Endothelial cell of umbilical vein (primary cell): Measurements from ENCODE around the gene ANKEF1. TPM values are rescaled to one million over a fixed set of nuclear protein-coding genes. Genes with fewer than 3 reads are reported as not detected.

Experiments
- BruUV-seq: library from RNA; stranded (reverse); fragments of 400-500 nt; replicated peaks from 2 replicates; lab custom pipeline; 2021; lab: Mats Ljungman, UMichigan
- CTCF ChIA-PET: fragments of 300-600, 350-600 bp; sonication (Branson Sonifier 250); formaldehyde crosslinking; loops from one replicate; lab custom pipeline; 2021; ENCODE audit warnings: antibody characterized with exemption, inconsistent platforms; lab: Charles Lee
- POLR2A ChIA-PET: fragments of 300-600, 350-600 bp; sonication (Branson Sonifier 250); formaldehyde crosslinking; loops from one replicate; lab custom pipeline; 2021; ENCODE audit warnings: antibody characterized with exemption, inconsistent platforms; lab: Charles Lee
- DNase-seq: peaks from one replicate; pipeline ENCODE4 v3.0.0-alpha.2; 2011; ENCODE audit warnings: low read depth, low spot score
- FAIRE-seq: peaks from 2 replicates; lab custom pipeline; 2011; peaks lifted over from hg19 to GRCh38; lab: Jason Lieb, UNC
- H2AFZ ChIP-seq: 2 replicates; pipeline ENCODE4 v1.6.0; 2012; ENCODE audit warnings: low read depth, low read length, control low read depth, inconsistent platforms
- H3K27ac ChIP-seq: 2 replicates; pipeline ENCODE4 v1.5.1; 2011; ENCODE audit warnings: low read depth, mild to moderate bottlenecking, control low read depth, low read length, moderate library complexity; ENCODE audit not compliant: insufficient read depth
- H3K27me3 ChIP-seq, 2 experiments: 2 replicates each; pipeline versions ENCODE4 v1.6.0 to v1.6.1; 2011; ENCODE audit warnings: low read length in 2 of 2, mixed read lengths in 1 of 2; ENCODE audit not compliant: control insufficient read depth in 2 of 2, insufficient read depth in 2 of 2
- H3K36me3 ChIP-seq, 2 experiments: 2 replicates in 1 of 2; 3 replicates in 1 of 2; pipeline ENCODE4 v1.5.1; 2011; ENCODE audit warnings: low read length in 2 of 2, mild to moderate bottlenecking in 1 of 2, moderate library complexity in 1 of 2; ENCODE audit not compliant: control insufficient read depth in 2 of 2, insufficient read depth in 2 of 2; ENCODE audit errors: extremely low read depth in 1 of 2
- H3K4me1 ChIP-seq: 3 replicates; pipeline ENCODE4 v1.5.1; 2011; ENCODE audit warnings: mild to moderate bottlenecking, low read length; ENCODE audit not compliant: control insufficient read depth, insufficient read depth; ENCODE audit errors: extremely low read depth
- H3K4me2 ChIP-seq: 2 replicates; pipeline ENCODE4 v1.6.1; 2011; ENCODE audit warnings: low read length, control low read depth, mixed read lengths; ENCODE audit not compliant: insufficient read depth
- H3K4me3 ChIP-seq, 3 experiments: fragments of 200-600 bp in 1 of 3; sonication (generic), shearing (Covaris generic) in 1 of 3; replicated peaks in 1 of 3; 2 replicates each; pipeline ENCODE4 v1.5.1; 2011 to 2016; ENCODE audit warnings: control low read depth in 3 of 3, low read length in 3 of 3, mild to moderate bottlenecking in 2 of 3, inconsistent platforms in 1 of 3, low read depth in 1 of 3, moderate library complexity in 1 of 3; ENCODE audit not compliant: insufficient read depth in 1 of 3
- H3K79me2 ChIP-seq: 2 replicates; pipeline ENCODE4 v1.6.0; 2012; ENCODE audit warnings: low read length, inconsistent platforms; ENCODE audit not compliant: control insufficient read depth, insufficient read depth
- H3K9ac ChIP-seq: replicated peaks from 2 replicates; pipeline ENCODE3; 2011; ENCODE audit warnings: low read length, control low read depth; ENCODE audit not compliant: insufficient read depth; ENCODE audit errors: extremely low read depth
- H3K9me1 ChIP-seq: replicated peaks from 3 replicates; pipeline ENCODE4 v1.6.0; 2011; ENCODE audit warnings: mild to moderate bottlenecking, low read length; ENCODE audit not compliant: control insufficient read depth, insufficient read depth; ENCODE audit errors: extremely low read depth
- H3K9me3 ChIP-seq: replicated peaks from 2 replicates; pipeline ENCODE4 v1.5.1; 2012; ENCODE audit warnings: low read length, inconsistent platforms; ENCODE audit not compliant: control insufficient read depth, insufficient read depth
- H4K20me1 ChIP-seq: replicated peaks from 2 replicates; pipeline ENCODE3; 2011; ENCODE audit warnings: mild to moderate bottlenecking, low read length; ENCODE audit not compliant: control insufficient read depth, insufficient read depth; ENCODE audit errors: extremely low read depth
- CTCF ChIP-seq, 2 donors: IDR thresholded peaks; 1 replicate in 1 of 2; 2 replicates in 1 of 2; pipeline ENCODE4 v1.5.1; 2011; ENCODE audit warnings: low read length in 2 of 2, mild to moderate bottlenecking in 2 of 2, moderate library complexity in 2 of 2, control low read depth in 1 of 2, inconsistent platforms in 1 of 2, low read depth in 1 of 2; ENCODE audit not compliant: insufficient read depth in 1 of 2; ENCODE audit errors: extremely low read depth in 1 of 2
- EZH2 ChIP-seq: IDR thresholded peaks from 2 replicates; pipeline ENCODE4 v1.6.1; 2012; ENCODE audit warnings: borderline replicate concordance, low read depth, mild to moderate bottlenecking, moderate library complexity, low read length, inconsistent platforms; ENCODE audit not compliant: severe bottlenecking
- FOS ChIP-seq: IDR thresholded peaks from 2 replicates; pipeline ENCODE4 v1.6.1; 2011; ENCODE audit warnings: mild to moderate bottlenecking, low read length, moderate library complexity, borderline replicate concordance; ENCODE audit not compliant: insufficient read depth
- GATA2 ChIP-seq: IDR thresholded peaks from 2 replicates; pipeline ENCODE4 v1.7.0; 2011; ENCODE audit warnings: low read depth, mild to moderate bottlenecking, moderate library complexity, mixed read lengths, low read length; ENCODE audit not compliant: insufficient read length, insufficient read depth
- JUN ChIP-seq: IDR thresholded peaks from 2 replicates; pipeline ENCODE4 v1.6.1; 2011; ENCODE audit warnings: borderline replicate concordance, low read depth; ENCODE audit not compliant: insufficient read length, insufficient read depth
- MAX ChIP-seq: IDR thresholded peaks from 2 replicates; pipeline ENCODE4 v1.6.1; 2011; ENCODE audit not compliant: insufficient read depth, insufficient read length
- MYC ChIP-seq: IDR thresholded peaks from one replicate; pipeline ENCODE4 v1.6.1; 2011; ENCODE audit warnings: mild to moderate bottlenecking, low read depth, low read length
- POLR2A ChIP-seq: IDR thresholded peaks from 2 replicates; pipeline ENCODE4 v1.6.1; 2012; ENCODE audit warnings: low read depth, mild to moderate bottlenecking, control low read depth, low read length
- POLR2AphosphoS5 ChIP-seq: IDR thresholded peaks from 2 replicates; pipeline ENCODE4 v1.6.1; 2012; ENCODE audit warnings: low read depth, mild to moderate bottlenecking, control low read depth, low read length, moderate library complexity; ENCODE audit not compliant: insufficient read depth
- dilution Hi-C: fragments of 300-500 bp; cut with MboI; formaldehyde crosslinking; loops from one replicate; pipeline ENCODE4 v1.15.0; 2019; ENCODE audit warnings: low sequenced_read_pairs; ENCODE audit not compliant: extremely low pct_ligation_motif_present
- intact Hi-C: fragments of 100-400 bp; cut with micrococcal nuclease; formaldehyde crosslinking; loops from one replicate; pipeline ENCODE4 v1.10.0; 2022
- polyA plus RNA-seq, 4 experiments: library from polyadenylated mRNA; depleted of rRNA in 3 of 4; stranded (reverse) in 3 of 4; unstranded in 1 of 4; fragments of >200 nt; gene quantifications; 2 replicates each; pipeline versions ENCODE4 v1.2.1 to v1.2.3, GENCODE V29; 2011 to 2012; ENCODE audit warnings: missing spikeins in 1 of 4
- total RNA-seq: library from RNA; stranded (reverse); gene quantifications from 2 replicates; pipeline ENCODE4 v1.2.3, GENCODE V29; 2021

Gene ANKEF1
- total and polyA plus RNA-seq, 2 donors (not counting 3 experiments of a cell fraction or from before 2014, with no cell fraction given), result 0.58 to 2.4 TPM

GRCh38 chr20:10065154-10065833, 30.5 kb downstream of the ANKEF1 start:
- no peaks in the 10 kb centered on the region for H3K9me1 ChIP-seq
- H3K27ac ChIP-seq, result no peak overlapping the region
- H4K20me1 ChIP-seq, result no peaks in the 10 kb centered on the region
- H3K4me3 ChIP-seq, result no peak overlapping the region
- no peak for FAIRE-seq
- no peaks in the 10 kb centered on the region for H3K9me3 ChIP-seq
- ChIA-PET CTCF (no interaction called here), POLR2A (no interaction called here)
- dilution Hi-C loops, result no loop called here
- DNase-seq, result no peak
- no peaks in the 10 kb centered on the region for H3K79me2 ChIP-seq
- H3K36me3 ChIP-seq, result no peaks in the 10 kb centered on the region
- no peak overlapping the region for H2AFZ ChIP-seq
- TF ChIP-seq POLR2AphosphoS5, result no peak
- TF ChIP-seq MAX, result no peak
- no peak for TF ChIP-seq JUN
- TF ChIP-seq POLR2A, result no peak
- TF ChIP-seq EZH2, result no peak
- no peak for TF ChIP-seq CTCF (IDR thresholded peaks at IDR 0.05; ENCODE audit: extremely low read depth in 1 of 2, insufficient read depth in 1 of 2, low read depth in 1 of 2, low read length in 2 of 2)
- TF ChIP-seq MYC, result no peak
- TF ChIP-seq GATA2, result no peak
- TF ChIP-seq FOS, result no peak
- no peaks in the 10 kb centered on the region for H3K4me1 ChIP-seq
- no peak overlapping the region for H3K9ac ChIP-seq
- intact Hi-C loops, result no loop called here
- H3K27me3 ChIP-seq, result peaks cover 0 to 1% of the 10 kb centered on the region in 2 experiments
- BruUV-seq, result no TSS peak
- H3K4me2 ChIP-seq, result no peak overlapping the region
